DND-41 (cell line): ENCODE data around the gene PERM1.

Experiments used
- ATAC-seq: fragments of 200-7000 bp; cut with Tn5 transposase; 3 replicates; pipeline ENCODE4 v1.9.1; 2021; ENCODE audit warnings: low read depth; ENCODE audit not compliant: insufficient read depth
- DNase-seq: peaks from one replicate; pipeline ENCODE4 v3.0.0-alpha.2; 2020
- H2AFZ ChIP-seq: 2 replicates; pipeline ENCODE4 v1.6.0; 2012; ENCODE audit warnings: low read depth, low read length
- H3K27ac ChIP-seq: 2 replicates; pipeline ENCODE4 v1.5.1; 2012; ENCODE audit warnings: low read length, inconsistent platforms
- H3K27me3 ChIP-seq: fragments of 200-600 bp; sonication (generic); 2 replicates; pipeline ENCODE4 v1.6.0; 2012; ENCODE audit warnings: low read length, mild to moderate bottlenecking, inconsistent platforms; ENCODE audit not compliant: insufficient read depth, poor library complexity
- H3K36me3 ChIP-seq: 2 replicates; pipeline ENCODE4 v1.5.1; 2012; ENCODE audit warnings: low read length, inconsistent platforms; ENCODE audit not compliant: insufficient read depth
- H3K4me1 ChIP-seq: 2 replicates; pipeline ENCODE4 v1.5.1; 2012; ENCODE audit warnings: mild to moderate bottlenecking, low read length; ENCODE audit not compliant: insufficient read depth
- H3K4me2 ChIP-seq: 2 replicates; pipeline ENCODE4 v1.6.0; 2012; ENCODE audit warnings: mild to moderate bottlenecking, moderate library complexity, low read length, inconsistent platforms; ENCODE audit not compliant: insufficient read depth
- H3K4me3 ChIP-seq, 2 experiments: fragments of 200-600 bp in 1 of 2; shearing (Covaris generic) in 1 of 2; 2 replicates each; pipeline ENCODE4 v1.5.1; 2012 to 2016; ENCODE audit warnings: inconsistent platforms in 2 of 2, low read length in 2 of 2, mild to moderate bottlenecking in 2 of 2, low read depth in 1 of 2, moderate library complexity in 1 of 2
- H3K79me2 ChIP-seq: 2 replicates; pipeline ENCODE4 v1.6.0; 2012; ENCODE audit warnings: low read length, inconsistent platforms; ENCODE audit not compliant: insufficient read depth
- H3K9ac ChIP-seq: 2 replicates; pipeline ENCODE4 v1.6.0; 2012; ENCODE audit warnings: low read depth, mild to moderate bottlenecking, inconsistent platforms, low read length, moderate library complexity
- H3K9me3 ChIP-seq: 2 replicates; pipeline ENCODE4 v1.5.1; 2012; ENCODE audit warnings: low read length, moderate library complexity, mild to moderate bottlenecking, inconsistent platforms; ENCODE audit not compliant: insufficient read depth, severe bottlenecking
- H4K20me1 ChIP-seq: 2 replicates; pipeline ENCODE4 v1.6.0; 2012; ENCODE audit warnings: low read length; ENCODE audit not compliant: insufficient read depth
- CTCF ChIP-seq: IDR thresholded peaks from 2 replicates; pipeline ENCODE4 v1.5.1; 2012; ENCODE audit warnings: borderline replicate concordance, low read length, moderate library complexity, mild to moderate bottlenecking; ENCODE audit not compliant: poor library complexity, severe bottlenecking; ENCODE audit errors: extremely low read depth
- EZH2 ChIP-seq: IDR thresholded peaks from 3 replicates; pipeline ENCODE4 v1.6.1; 2012; ENCODE audit warnings: borderline replicate concordance, low read depth, mild to moderate bottlenecking, moderate library complexity, low read length, inconsistent platforms; ENCODE audit not compliant: severe bottlenecking

The PERM1 gene

GRCh38 chr1:929712-930632 is 51.9 kb downstream of the PERM1 start:
- ATAC-seq, result no peak
- peaks cover 1% of the 10 kb centered on the region; the same call in 1 of the 2 replicates for H3K4me1 ChIP-seq
- peaks cover 34% of the 10 kb centered on the region for H3K27me3 ChIP-seq

GRCh38 chr1:928825-929661 is 52.9 kb downstream of the PERM1 start:
- H3K27ac ChIP-seq, result no peak overlapping the region
- TF ChIP-seq CTCF (no peak), EZH2 (no peak)
- no peak overlapping the region for H2AFZ ChIP-seq
- H3K9me3 ChIP-seq, result no peaks in the 10 kb centered on the region
- H3K79me2 ChIP-seq, result no peaks in the 10 kb centered on the region
- peaks cover 43% of the 10 kb centered on the region for H3K27me3 ChIP-seq
- H3K36me3 ChIP-seq, result no peaks in the 10 kb centered on the region
- no peak overlapping the region for H3K4me2 ChIP-seq
- H3K4me1 ChIP-seq, result peaks cover 11% of the 10 kb centered on the region
- no peak overlapping the region for H3K9ac ChIP-seq
- DNase-seq (no peak), ATAC-seq (no peak)
- H3K4me3 ChIP-seq, result no peak overlapping the region
- H4K20me1 ChIP-seq, result peaks cover 55% of the 10 kb centered on the region

More at GRCh38 chr1:929712-930632, 51.9 kb downstream of the PERM1 start:
- Histone ChIP-seq H3K9ac (no peak overlapping the region), H3K79me2 (no peaks in the 10 kb centered on the region), H2AFZ (no peak overlapping the region), H3K27ac (no peak overlapping the region), H3K4me3 (no peak overlapping the region), H3K4me2 (no peak overlapping the region), H3K36me3 (no peaks in the 10 kb centered on the region), H3K9me3 (no peaks in the 10 kb centered on the region), H4K20me1 (peaks cover 50% of the 10 kb centered on the region)
- TF ChIP-seq CTCF (no peak), EZH2 (no peak)
- DNase-seq, result no peak

- Histone ChIP-seq H2AFZ (no peak overlapping the region), H3K79me2 (no peaks in the 10 kb centered on the region), H3K4me2 (no peak overlapping the region), H3K4me1 (peaks cover 20% of the 10 kb centered on the region), H3K9ac (no peak overlapping the region), H4K20me1 (peaks cover 67% of the 10 kb centered on the region), H3K27me3 (peaks cover 56% of the 10 kb centered on the region), H3K36me3 (no peaks in the 10 kb centered on the region), H3K9me3 (no peaks in the 10 kb centered on the region), H3K4me3 (no peak overlapping the region), H3K27ac (no peak overlapping the region)
- ATAC-seq (no peak), DNase-seq (no peak)
- TF ChIP-seq CTCF, result no peak
- no peak for TF ChIP-seq EZH2
Measured at GRCh38 chr1:927748-928147, 54.1 kb downstream of the PERM1 start.
